ENCODE measurements around the gene CDK5. TPM values are rescaled to one million over a fixed set of nuclear protein-coding genes. Genes with fewer than 3 reads are reported as not detected.
A peak's percentile ranks its signal among the peaks of the same experiment; 100 is the strongest.

Gene CDK5
- total RNA-seq, 1 donor from 2014 or later, result 47.9 TPM

GRCh38 chr7:151053096-151053495, 4.6 kb downstream of the CDK5 start:
- H3K9me3 ChIP-seq (ENCODE audit: insufficient read depth, low read depth, low read length), result no peaks in the 10 kb centered on the region
- H3K27me3 Mint-ChIP-seq (ENCODE audit: low read depth, unreplicated experiment), result peaks cover 18% of the 10 kb centered on the region
- no peak overlapping the region for H3K4me3 Mint-ChIP-seq (ENCODE audit: unreplicated experiment)
- H3K36me3 ChIP-seq (ENCODE audit: insufficient read depth, low read length), result no peaks in the 10 kb centered on the region
- no peak overlapping the region for H3K4me3 ChIP-seq (ENCODE audit: insufficient read depth, low read depth, low read length)
- DNase-seq (ENCODE audit: low read depth), result no peak
- TF ChIP-seq CTCF (IDR thresholded peaks at IDR 0.05; ENCODE audit: insufficient read depth, low read depth, low read length) (no peak), EZH2 (IDR thresholded peaks at IDR 0.05; ENCODE audit: insufficient read depth, low read length) (no peak)
- no peak overlapping the region for H3K27ac ChIP-seq (ENCODE audit: low read depth, low read length)
- FAIRE-seq, result no peak
- no peaks in the 10 kb centered on the region for H3K79me2 ChIP-seq (ENCODE audit: insufficient read depth, low read length)
- peaks cover 1% of the 10 kb centered on the region for H3K9me3 Mint-ChIP-seq (ENCODE audit: unreplicated experiment)
- H3K4me1 ChIP-seq (ENCODE audit: insufficient read depth, low read length), result peaks cover 11% of the 10 kb centered on the region
- no peak overlapping the region for H3K4me2 ChIP-seq (ENCODE audit: low read length)
- peaks cover 10% of the 10 kb centered on the region for H3K4me1 Mint-ChIP-seq (ENCODE audit: low read depth, unreplicated experiment)
- no peak overlapping the region for H3K27ac Mint-ChIP-seq (ENCODE audit: unreplicated experiment)
- peaks cover 5% of the 10 kb centered on the region for H3K27me3 ChIP-seq (ENCODE audit: insufficient read depth, low read length)
- H2AFZ ChIP-seq (ENCODE audit: low read depth, low read length), result no peak overlapping the region
- H3K9ac ChIP-seq (ENCODE audit: low read length), result no peak overlapping the region
- peaks cover 21% of the 10 kb centered on the region for H3K36me3 Mint-ChIP-seq (ENCODE audit: low read depth, unreplicated experiment)
- H4K20me1 ChIP-seq (ENCODE audit: insufficient read depth, low read length), result peaks cover 27% of the 10 kb centered on the region

GRCh38 chr7:151051108-151051507, 6.6 kb downstream of the CDK5 start:
- no peaks in the 10 kb centered on the region for H3K9me3 ChIP-seq (ENCODE audit: insufficient read depth, low read depth, low read length)
- Mint-ChIP-seq H3K27ac (ENCODE audit: unreplicated experiment) (no peak overlapping the region), H3K36me3 (ENCODE audit: low read depth, unreplicated experiment) (peaks cover 21% of the 10 kb centered on the region), H3K4me1 (ENCODE audit: low read depth, unreplicated experiment) (peaks cover 4% of the 10 kb centered on the region), H3K9me3 (ENCODE audit: unreplicated experiment) (peaks cover 1% of the 10 kb centered on the region), H3K27me3 (ENCODE audit: low read depth, unreplicated experiment) (peaks cover 18% of the 10 kb centered on the region), H3K4me3 (ENCODE audit: unreplicated experiment) (no peak overlapping the region)
- no peak overlapping the region for H3K4me3 ChIP-seq (ENCODE audit: insufficient read depth, low read depth, low read length)
- no peak overlapping the region for H2AFZ ChIP-seq (ENCODE audit: low read depth, low read length)
- H3K9ac ChIP-seq (ENCODE audit: low read length), result no peak overlapping the region
- H3K79me2 ChIP-seq (ENCODE audit: insufficient read depth, low read length), result no peaks in the 10 kb centered on the region
- H4K20me1 ChIP-seq (ENCODE audit: insufficient read depth, low read length), result peaks cover 27% of the 10 kb centered on the region
- peak overlapping the region; percentile 63 for H3K4me2 ChIP-seq (ENCODE audit: low read length)
- H3K4me1 ChIP-seq (ENCODE audit: insufficient read depth, low read length), result peaks cover 11% of the 10 kb centered on the region
- H3K27ac ChIP-seq (ENCODE audit: low read depth, low read length), result no peak overlapping the region
- DNase-seq (ENCODE audit: low read depth) (peak; percentile 53), FAIRE-seq (no peak)
- H3K36me3 ChIP-seq (ENCODE audit: insufficient read depth, low read length), result no peaks in the 10 kb centered on the region
- TF ChIP-seq CTCF (IDR thresholded peaks at IDR 0.05; ENCODE audit: insufficient read depth, low read depth, low read length) (no peak), EZH2 (IDR thresholded peaks at IDR 0.05; ENCODE audit: insufficient read depth, low read length) (no peak)
- H3K27me3 ChIP-seq (ENCODE audit: insufficient read depth, low read length), result peaks cover 5% of the 10 kb centered on the region

GRCh38 chr7:151048911-151049463, 8.7 kb downstream of the CDK5 start:
- no peaks in the 10 kb centered on the region for H3K79me2 ChIP-seq (ENCODE audit: insufficient read depth, low read length)
- peaks cover 14% of the 10 kb centered on the region for H3K27me3 Mint-ChIP-seq (ENCODE audit: low read depth, unreplicated experiment)
- H3K9ac ChIP-seq (ENCODE audit: low read length), result no peak overlapping the region
- TF ChIP-seq CTCF (IDR thresholded peaks at IDR 0.05; ENCODE audit: insufficient read depth, low read depth, low read length) (no peak), EZH2 (IDR thresholded peaks at IDR 0.05; ENCODE audit: insufficient read depth, low read length) (no peak)
- no peaks in the 10 kb centered on the region for H3K9me3 ChIP-seq (ENCODE audit: insufficient read depth, low read depth, low read length)
- H3K27ac Mint-ChIP-seq (ENCODE audit: unreplicated experiment), result no peak overlapping the region
- DNase-seq (ENCODE audit: low read depth), result no peak
- no peak overlapping the region for H2AFZ ChIP-seq (ENCODE audit: low read depth, low read length)
- no peaks in the 10 kb centered on the region for H3K36me3 ChIP-seq (ENCODE audit: insufficient read depth, low read length)
- H3K4me3 ChIP-seq (ENCODE audit: insufficient read depth, low read depth, low read length), result no peak overlapping the region
- no peak overlapping the region for H3K4me2 ChIP-seq (ENCODE audit: low read length)
- H3K4me1 ChIP-seq (ENCODE audit: insufficient read depth, low read length), result peaks cover 11% of the 10 kb centered on the region
- no peak overlapping the region for H3K27ac ChIP-seq (ENCODE audit: low read depth, low read length)
- no peak for FAIRE-seq
- H3K36me3 Mint-ChIP-seq (ENCODE audit: low read depth, unreplicated experiment), result peaks cover 15% of the 10 kb centered on the region
- peaks cover 5% of the 10 kb centered on the region for H3K4me1 Mint-ChIP-seq (ENCODE audit: low read depth, unreplicated experiment)
- H4K20me1 ChIP-seq (ENCODE audit: insufficient read depth, low read length), result peaks cover 19% of the 10 kb centered on the region
- peaks cover 5% of the 10 kb centered on the region for H3K27me3 ChIP-seq (ENCODE audit: insufficient read depth, low read length)
- no peaks in the 10 kb centered on the region for H3K9me3 Mint-ChIP-seq (ENCODE audit: unreplicated experiment)
- no peak overlapping the region for H3K4me3 Mint-ChIP-seq (ENCODE audit: unreplicated experiment)
